NOMO-1 treated with dmso at 0.1 percent for 144 hours (cell line): Measurements from ENCODE around the gene RBM10.

Experiments
- DNase-seq: peaks from one replicate; lab custom pipeline; 2025; ENCODE audit not compliant: unreplicated experiment; lab: John Stamatoyannopoulos, UW

Gene RBM10

GRCh38 chrX:47174846-47175587, 30.0 kb downstream of the RBM10 start:
- DNase-seq: no peak

GRCh38 chrX:47175588-47175980, 30.6 kb downstream of the RBM10 start:
- DNase-seq: no peak

GRCh38 chrX:47176101-47176740, 31.2 kb downstream of the RBM10 start:
- DNase-seq: no peak

GRCh38 chrX:47177079-47177478, 32.1 kb downstream of the RBM10 start:
- DNase-seq: no peak

- DNase-seq: no peak
These were observed 33.3 kb downstream of the RBM10 start for GRCh38 chrX:47178337-47178736.

- no peak for DNase-seq
These were observed 34.4 kb downstream of the RBM10 start for GRCh38 chrX:47179221-47179927.

GRCh38 chrX:47179928-47180255, 34.9 kb downstream of the RBM10 start:
- DNase-seq: no peak

- DNase-seq: no peak
These were observed 35.3 kb downstream of the RBM10 start for GRCh38 chrX:47180346-47180745.

GRCh38 chrX:47181301-47181700, 36.3 kb downstream of the RBM10 start:
- DNase-seq: no peak

- no peak for DNase-seq
These were observed 37.2 kb downstream of the RBM10 start for GRCh38 chrX:47182106-47182700.

- DNase-seq: no peak
These were observed 39.5 kb downstream of the RBM10 start for GRCh38 chrX:47184486-47184885.

- DNase-seq: no peak
These were observed 40.2 kb downstream of the RBM10 start for GRCh38 chrX:47185241-47185640.

- DNase-seq: no peak
These were observed 41.2 kb downstream of the RBM10 start for GRCh38 chrX:47186096-47186740.

GRCh38 chrX:47187106-47187677, 42.2 kb downstream of the RBM10 start:
- no peak for DNase-seq

GRCh38 chrX:47189906-47190305, 44.9 kb downstream of the RBM10 start:
- DNase-seq: no peak

- DNase-seq: peak; percentile 88
These were observed 45.6 kb downstream of the RBM10 start for GRCh38 chrX:47190445-47191269.

- DNase-seq: no peak
These were observed 46.3 kb downstream of the RBM10 start for GRCh38 chrX:47191331-47191730.

GRCh38 chrX:47191806-47192401, 46.9 kb downstream of the RBM10 start:
- DNase-seq: no peak

GRCh38 chrX:47193475-47194193, 48.6 kb downstream of the RBM10 start, which contains the start of gene UBA1:
UBA1 (plus strand) TSS chrX:47193829; CDS start chrX:47198803, 4,974 bp downstream.
- peak; percentile 93 for DNase-seq
